ENCODE measurements around the gene TENM4.

GRCh38 chr11:79116600-79116999, 324.2 kb downstream of the TENM4 start:
- TF ChIP-seq ZBTB33 (IDR thresholded peaks at IDR 0.05) = no peak
- no peak for TF ChIP-seq PKNOX1 (IDR thresholded peaks at IDR 0.05)
- TF ChIP-seq TARDBP (IDR thresholded peaks at IDR 0.05; ENCODE audit: borderline replicate concordance) = no peak
- TF ChIP-seq POLR2A (IDR thresholded peaks at IDR 0.05; ENCODE audit: low read depth, low read length) = no peak
- no peak for TF ChIP-seq REST (IDR thresholded peaks at IDR 0.05; ENCODE audit: low read depth, low read length)
- no peak for TF ChIP-seq MYC (IDR thresholded peaks at IDR 0.05; ENCODE audit: insufficient read depth, insufficient read length, insufficient replicate concordance, low read length, severe bottlenecking)
- TF ChIP-seq CTCF (IDR thresholded peaks at IDR 0.05 in 2 of 3, conservative IDR thresholded peaks at IDR 0.05 in 1 of 3; ENCODE audit: control insufficient read depth in 2 of 3, extremely low read depth in 1 of 3, insufficient read depth in 1 of 3, low read depth in 3 of 3, low read length in 3 of 3) = no peak
